Activated T-cell treated with anti-CD3 and anti-CD28 coated beads, Interleukin-2, amount 50 U/mL, for 1 hour (primary cell): Measurements from ENCODE around the gene P2RY2.

Experiments used
- DNase-seq: peaks from one replicate; pipeline ENCODE4 v3.0.0-alpha.2; 2020

Gene P2RY2

GRCh38 chr11:73218106-73218829 is at the start of gene P2RY2:
Gene P2RY2 (plus strand): TSS chr11:73218281. CDS start chr11:73234160, 15,879 bp downstream.
- peak; percentile 29 for DNase-seq

- DNase-seq, result no peak
Measured at GRCh38 chr11:73168925-73169579, 49.0 kb upstream of the P2RY2 start.

DNA sequence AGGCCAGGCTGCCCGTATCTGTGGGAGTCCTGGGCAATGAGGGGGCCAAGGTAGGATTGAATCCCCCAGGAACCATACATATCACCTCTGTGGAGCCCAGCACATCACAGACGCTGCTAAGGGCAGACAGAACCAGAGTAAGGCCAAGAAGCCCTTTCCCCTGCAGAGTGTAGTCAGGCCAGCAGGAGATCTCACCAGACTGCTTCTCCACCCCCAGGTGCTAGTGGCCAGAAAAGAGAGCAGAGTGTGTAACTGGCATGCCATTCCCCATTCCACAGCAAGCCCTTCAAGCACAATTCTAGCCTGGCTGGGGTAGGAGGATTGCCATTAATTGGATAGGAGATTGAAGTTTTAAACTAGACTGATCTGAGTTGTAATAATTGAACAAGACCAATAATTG is 47.9 kb upstream of the P2RY2 start:
- DNase-seq, result no peak

- DNase-seq, result no peak
Measured at GRCh38 chr11:73171436-73172161, 46.5 kb upstream of the P2RY2 start.

- no peak for DNase-seq
Measured at GRCh38 chr11:73172992-73173656, 45.0 kb upstream of the P2RY2 start.

GRCh38 chr11:73173755-73174494 is 44.2 kb upstream of the P2RY2 start:
- no peak for DNase-seq

DNA sequence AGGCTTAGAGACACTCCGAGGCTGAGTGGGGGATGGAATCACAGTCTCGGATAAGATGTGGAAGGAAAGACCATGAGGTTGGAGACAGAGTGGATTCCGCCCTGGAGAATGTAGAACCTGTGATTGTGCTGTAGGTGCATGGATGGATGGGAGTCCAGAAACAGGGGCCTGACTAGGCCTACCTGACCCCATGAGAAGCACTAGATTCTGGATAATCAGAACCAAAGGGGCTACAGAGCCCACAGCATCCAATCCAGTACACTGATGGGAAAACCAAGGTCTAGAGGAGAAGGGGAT is 43.6 kb upstream of the P2RY2 start:
- DNase-seq, result no peak

- no peak for DNase-seq
Measured at GRCh38 chr11:73175551-73176144, 42.4 kb upstream of the P2RY2 start.

GRCh38 chr11:73176145-73176873 is 41.8 kb upstream of the P2RY2 start:
- no peak for DNase-seq

GRCh38 chr11:73176874-73177155 is 41.3 kb upstream of the P2RY2 start:
- no peak for DNase-seq

- no peak for DNase-seq
Measured at GRCh38 chr11:73177380-73177777, 40.7 kb upstream of the P2RY2 start.

DNA sequence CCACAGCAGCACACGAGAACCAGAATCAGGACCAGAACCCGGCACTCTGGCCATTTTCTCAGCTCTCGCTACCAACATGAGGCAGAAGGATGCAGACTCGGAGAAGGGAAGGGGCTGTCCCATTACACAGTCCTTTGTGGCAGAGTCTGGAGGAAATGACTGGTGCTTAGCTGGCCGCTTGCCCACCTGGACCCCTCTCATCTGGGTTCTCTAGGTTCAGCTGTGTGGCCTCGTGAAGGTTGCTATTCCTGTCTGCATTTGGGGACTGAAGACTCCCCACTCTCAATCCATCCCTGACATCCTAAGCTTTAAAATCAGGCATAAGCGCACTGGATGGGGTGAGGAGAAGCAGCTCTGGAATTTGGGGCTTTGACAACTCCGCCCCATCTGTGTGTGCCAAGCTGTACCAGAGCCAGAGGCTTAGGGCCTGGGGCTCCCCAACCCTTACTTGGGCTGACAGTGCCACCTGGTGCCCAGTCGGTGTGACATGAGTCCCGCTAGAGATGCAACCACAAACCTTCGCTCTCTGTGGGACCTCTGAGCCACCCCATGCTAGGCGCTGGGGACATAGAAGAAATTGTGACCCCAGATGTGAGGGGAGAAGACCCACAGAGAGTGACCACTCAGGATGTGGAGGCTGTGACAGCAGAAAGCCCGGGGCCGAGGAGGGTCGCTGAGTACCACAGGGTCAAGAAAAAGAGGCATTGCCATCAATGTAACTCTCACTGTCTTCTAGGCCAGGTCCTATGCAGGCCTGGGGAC is 40.1 kb upstream of the P2RY2 start:
- peak; percentile 81 for DNase-seq

DNA sequence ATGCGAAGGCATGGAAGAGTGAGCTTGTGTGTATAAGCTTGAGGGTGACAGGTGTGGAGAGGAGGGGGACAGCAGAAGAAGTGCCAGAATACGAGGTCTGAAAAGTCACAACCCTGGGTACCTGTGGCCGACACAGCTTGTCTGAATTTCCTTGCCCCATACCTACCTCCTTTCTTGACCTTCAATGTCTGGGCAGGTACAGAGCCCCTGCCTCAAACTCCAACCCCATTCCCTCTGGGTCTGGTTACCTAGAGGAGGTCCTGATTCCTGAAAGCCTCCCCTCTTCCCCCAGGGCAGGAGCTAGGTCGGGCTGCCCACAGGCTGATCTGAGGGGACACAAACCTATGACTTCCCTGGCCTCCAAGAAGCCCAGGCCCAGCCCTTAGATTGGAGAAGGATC is 39.4 kb upstream of the P2RY2 start:
- no peak for DNase-seq

DNA sequence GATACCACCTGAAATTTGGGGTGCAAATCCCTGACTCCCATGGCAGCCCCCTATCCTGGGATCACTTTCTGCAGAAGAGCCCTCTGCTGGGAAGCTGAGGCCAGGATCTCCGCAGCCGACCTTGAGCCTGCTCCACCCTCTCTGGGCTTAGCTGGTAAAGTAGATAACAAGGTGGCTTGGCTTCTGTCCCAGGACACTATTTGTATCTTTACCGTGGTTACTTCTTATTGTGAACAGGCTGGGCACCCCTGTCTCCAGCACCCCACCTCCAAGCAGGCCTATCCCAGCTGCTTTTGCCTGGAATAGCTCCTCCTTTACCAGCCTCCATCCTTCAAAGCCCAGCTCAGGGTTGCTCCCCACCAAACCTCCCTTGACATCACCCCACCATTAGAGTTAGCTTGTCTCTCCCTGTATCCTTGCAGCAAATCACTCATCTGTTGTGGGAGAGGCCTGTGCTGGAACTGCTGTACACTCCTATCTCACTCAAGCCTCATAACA is 35.2 kb upstream of the P2RY2 start:
- no peak for DNase-seq

GRCh38 chr11:73184953-73185671 is 33.0 kb upstream of the P2RY2 start:
- peak; percentile 49 for DNase-seq

DNA sequence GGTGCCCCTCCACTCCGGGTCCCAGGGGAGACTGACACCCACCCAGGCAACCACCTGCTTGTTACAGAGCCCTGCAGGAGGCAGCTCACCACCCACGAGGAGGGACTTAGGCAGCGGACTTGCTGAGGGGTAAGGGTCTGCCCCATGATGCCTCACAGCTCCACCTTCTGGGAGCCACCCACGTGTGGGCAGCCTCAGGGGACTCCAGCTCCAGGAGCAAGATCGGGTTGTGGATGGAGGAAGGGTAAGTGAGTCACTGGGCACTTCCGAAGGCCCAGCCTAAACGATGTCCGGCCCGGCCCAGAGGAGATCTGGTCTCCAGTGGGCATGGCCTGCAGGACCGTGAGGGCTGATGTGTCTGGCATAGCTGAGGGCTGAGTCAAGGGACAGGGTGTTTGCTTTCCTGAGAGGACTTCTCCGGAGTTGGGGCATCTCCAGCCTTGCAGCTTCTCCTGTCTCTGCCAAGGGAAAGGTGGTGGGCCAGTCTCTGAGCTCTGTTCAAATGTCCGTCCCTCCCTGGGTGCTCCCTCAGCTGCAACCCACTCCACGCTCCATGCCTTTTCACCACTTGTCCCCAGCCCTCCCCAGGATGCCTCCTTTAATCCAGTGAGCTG is 32.3 kb upstream of the P2RY2 start:
- no peak for DNase-seq

GRCh38 chr11:73186294-73186850 is 31.7 kb upstream of the P2RY2 start:
- no peak for DNase-seq

DNA sequence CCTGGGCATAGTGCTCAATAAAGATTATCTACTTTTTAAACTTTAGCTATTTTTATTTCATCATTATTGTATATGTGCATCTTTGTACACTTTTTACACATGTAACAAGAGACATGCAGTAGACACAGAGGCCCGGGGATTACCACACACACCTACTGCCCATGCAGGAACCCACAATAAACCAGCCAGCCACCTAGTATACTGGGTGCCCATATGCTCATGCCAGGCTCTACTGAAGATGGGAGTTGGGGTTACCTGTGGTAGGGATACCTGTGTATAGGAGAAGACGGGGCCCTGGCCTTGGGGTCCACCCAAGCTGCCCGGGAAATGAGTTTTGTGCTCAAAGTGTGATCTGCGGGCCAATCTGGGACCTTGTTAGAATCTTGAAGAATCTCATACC is 31.2 kb upstream of the P2RY2 start:
- DNase-seq, result no peak

- no peak for DNase-seq
Measured at GRCh38 chr11:73187854-73188253, 30.2 kb upstream of the P2RY2 start.

GRCh38 chr11:73188301-73188700 is 29.8 kb upstream of the P2RY2 start:
- DNase-seq, result no peak
